Measurements from ENCODE around the gene SPOP.

DNA sequence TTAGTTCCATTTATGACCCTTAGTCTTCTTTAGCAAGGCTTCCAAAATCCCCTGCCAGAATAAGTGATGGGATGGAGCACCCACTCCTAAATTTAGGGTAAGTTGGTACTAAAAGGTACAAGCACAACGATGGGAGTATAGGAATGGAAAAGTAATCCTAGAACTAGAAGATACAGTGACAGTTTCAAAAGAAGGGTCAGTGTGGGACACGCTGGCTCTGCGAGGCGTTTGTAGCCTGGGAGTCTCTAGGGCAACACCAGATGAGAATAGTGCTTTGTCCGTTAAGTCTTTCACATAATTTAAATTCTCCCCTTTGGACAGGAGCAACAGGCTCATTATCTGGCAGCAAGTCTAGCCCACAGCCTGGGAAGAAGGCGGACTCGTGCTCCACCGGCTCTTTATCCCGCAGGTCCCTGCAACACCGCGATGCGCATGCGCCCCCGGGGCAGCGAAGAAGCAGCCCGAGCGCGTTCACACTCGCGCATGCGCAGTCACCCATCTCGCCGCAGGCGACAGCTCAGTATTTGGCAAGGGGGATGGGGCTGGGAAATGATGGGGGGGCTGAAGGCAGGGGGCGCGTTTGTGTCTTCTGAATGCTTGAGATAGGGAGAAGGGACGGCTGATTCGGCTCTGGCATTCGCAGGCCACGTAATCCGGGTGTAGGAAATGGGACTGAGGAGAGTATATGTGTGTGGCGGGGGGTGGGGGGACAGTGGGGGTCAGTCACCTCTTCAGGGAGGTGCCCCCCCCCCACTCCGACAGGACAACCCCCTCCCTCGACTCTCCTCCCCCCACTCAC is 564 bp downstream of the SPOP start:
- TF ChIP-seq, protein P1, sequence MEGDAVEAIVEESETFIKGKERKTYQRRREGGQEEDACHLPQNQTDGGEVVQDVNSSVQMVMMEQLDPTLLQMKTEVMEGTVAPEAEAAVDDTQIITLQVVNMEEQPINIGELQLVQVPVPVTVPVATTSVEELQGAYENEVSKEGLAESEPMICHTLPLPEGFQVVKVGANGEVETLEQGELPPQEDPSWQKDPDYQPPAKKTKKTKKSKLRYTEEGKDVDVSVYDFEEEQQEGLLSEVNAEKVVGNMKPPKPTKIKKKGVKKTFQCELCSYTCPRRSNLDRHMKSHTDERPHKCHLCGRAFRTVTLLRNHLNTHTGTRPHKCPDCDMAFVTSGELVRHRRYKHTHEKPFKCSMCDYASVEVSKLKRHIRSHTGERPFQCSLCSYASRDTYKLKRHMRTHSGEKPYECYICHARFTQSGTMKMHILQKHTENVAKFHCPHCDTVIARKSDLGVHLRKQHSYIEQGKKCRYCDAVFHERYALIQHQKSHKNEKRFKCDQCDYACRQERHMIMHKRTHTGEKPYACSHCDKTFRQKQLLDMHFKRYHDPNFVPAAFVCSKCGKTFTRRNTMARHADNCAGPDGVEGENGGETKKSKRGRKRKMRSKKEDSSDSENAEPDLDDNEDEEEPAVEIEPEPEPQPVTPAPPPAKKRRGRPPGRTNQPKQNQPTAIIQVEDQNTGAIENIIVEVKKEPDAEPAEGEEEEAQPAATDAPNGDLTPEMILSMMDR (tag by site-specific recombination; IDR thresholded peaks at IDR 0.05) = peak; percentile 91
- TF ChIP-seq KLF1 (tag by site-specific recombination; IDR thresholded peaks at IDR 0.05) = no peak
- TF ChIP-seq ZIC2 (tag by site-specific recombination; IDR thresholded peaks at IDR 0.05) = no peak
- no peak for TF ChIP-seq ZNF426 (tag by site-specific recombination; IDR thresholded peaks at IDR 0.05)
- TF ChIP-seq ZNF610 (tag by site-specific recombination; IDR thresholded peaks at IDR 0.05; ENCODE audit: borderline replicate concordance) = no peak
- peak; percentile 51; the same call in 1 of the 2 replicates for TF ChIP-seq ZBTB48 (tag by site-specific recombination; IDR thresholded peaks at IDR 0.05)
- TF ChIP-seq, protein P2, sequence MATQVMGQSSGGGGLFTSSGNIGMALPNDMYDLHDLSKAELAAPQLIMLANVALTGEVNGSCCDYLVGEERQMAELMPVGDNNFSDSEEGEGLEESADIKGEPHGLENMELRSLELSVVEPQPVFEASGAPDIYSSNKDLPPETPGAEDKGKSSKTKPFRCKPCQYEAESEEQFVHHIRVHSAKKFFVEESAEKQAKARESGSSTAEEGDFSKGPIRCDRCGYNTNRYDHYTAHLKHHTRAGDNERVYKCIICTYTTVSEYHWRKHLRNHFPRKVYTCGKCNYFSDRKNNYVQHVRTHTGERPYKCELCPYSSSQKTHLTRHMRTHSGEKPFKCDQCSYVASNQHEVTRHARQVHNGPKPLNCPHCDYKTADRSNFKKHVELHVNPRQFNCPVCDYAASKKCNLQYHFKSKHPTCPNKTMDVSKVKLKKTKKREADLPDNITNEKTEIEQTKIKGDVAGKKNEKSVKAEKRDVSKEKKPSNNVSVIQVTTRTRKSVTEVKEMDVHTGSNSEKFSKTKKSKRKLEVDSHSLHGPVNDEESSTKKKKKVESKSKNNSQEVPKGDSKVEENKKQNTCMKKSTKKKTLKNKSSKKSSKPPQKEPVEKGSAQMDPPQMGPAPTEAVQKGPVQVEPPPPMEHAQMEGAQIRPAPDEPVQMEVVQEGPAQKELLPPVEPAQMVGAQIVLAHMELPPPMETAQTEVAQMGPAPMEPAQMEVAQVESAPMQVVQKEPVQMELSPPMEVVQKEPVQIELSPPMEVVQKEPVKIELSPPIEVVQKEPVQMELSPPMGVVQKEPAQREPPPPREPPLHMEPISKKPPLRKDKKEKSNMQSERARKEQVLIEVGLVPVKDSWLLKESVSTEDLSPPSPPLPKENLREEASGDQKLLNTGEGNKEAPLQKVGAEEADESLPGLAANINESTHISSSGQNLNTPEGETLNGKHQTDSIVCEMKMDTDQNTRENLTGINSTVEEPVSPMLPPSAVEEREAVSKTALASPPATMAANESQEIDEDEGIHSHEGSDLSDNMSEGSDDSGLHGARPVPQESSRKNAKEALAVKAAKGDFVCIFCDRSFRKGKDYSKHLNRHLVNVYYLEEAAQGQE (tag by site-specific recombination; IDR thresholded peaks at IDR 0.05) = no peak; the same call in 1 of the 2 replicates
